HepG2 (cell line): ENCODE measurements around the gene HORMAD2. TPM values are rescaled to one million over a fixed set of nuclear protein-coding genes. Genes with fewer than 3 reads are reported as not detected.

ENCODE experiments used
- CCAR2 ChIP-seq: fragments of 200-400 bp; formaldehyde crosslinking; optimal IDR thresholded peaks from 2 replicates; pipeline ENCODE3; 2018; ENCODE audit warnings: low read depth, mild to moderate bottlenecking, low read length, moderate library complexity
- RARA ChIP-seq: IDR thresholded peaks from 2 replicates; pipeline ENCODE4 v1.6.1; 2016; ENCODE audit warnings: missing genetic modification reagents, missing compliant biosample characterization
- TAF15 ChIP-seq: fragments of 200-400 bp; formaldehyde crosslinking; IDR thresholded peaks from one replicate; pipeline ENCODE4 v1.6.1; 2018; ENCODE audit warnings: mild to moderate bottlenecking, low read depth, low read length; ENCODE audit not compliant: poor library complexity, severe bottlenecking
- ZNF207 ChIP-seq: fragments of 450-650 bp; IDR thresholded peaks from 2 replicates; pipeline ENCODE4 v1.6.1; 2016; ENCODE audit warnings: antibody characterized with exemption, borderline replicate concordance
- ZNF335 ChIP-seq: sonication (generic); formaldehyde crosslinking; IDR thresholded peaks from 2 replicates; pipeline ENCODE4 v1.4.0; 2020; ENCODE audit warnings: missing genetic modification reagents
- polyA plus RNA-seq, 8 experiments: library from polyadenylated mRNA; depleted of rRNA in 3 of 8; stranded (reverse) in 7 of 8; unstranded in 1 of 8; fragments of >200 nt; fragmentation: Illumina TruSeq in 4 of 8; extraction: Trizol in 4 of 8; gene quantifications; 2 replicates each; pipeline versions ENCODE4 v1.2.1 to v1.2.3, GENCODE V29; 2011 to 2016; ENCODE audit warnings: low read depth in 4 of 8, missing spikeins in 1 of 8, mixed read lengths in 1 of 8; ENCODE audit not compliant: insufficient read depth in 1 of 8
- total RNA-seq, 5 experiments: library from RNA; depleted of rRNA; stranded (reverse); fragments of >200 nt; fragmentation: Illumina TruSeq; extraction: Trizol; gene quantifications; 2 replicates each; pipeline ENCODE4 v1.2.3, GENCODE V29; 2016; ENCODE audit warnings: low read depth in 1 of 5
- TF ChIP-seq, protein P1 (sequence below): sonication (generic); formaldehyde crosslinking; IDR thresholded peaks from 2 replicates; pipeline ENCODE4 v1.5.1; 2020; ENCODE audit warnings: missing genetic modification reagents, mild to moderate bottlenecking, borderline replicate concordance
- TF ChIP-seq, protein P2 (sequence below): sonication (generic); formaldehyde crosslinking; IDR thresholded peaks from 2 replicates; pipeline ENCODE4 v1.5.1; 2020; ENCODE audit warnings: mild to moderate bottlenecking, missing genetic modification reagents, moderate library complexity

The HORMAD2 gene
- total and polyA plus RNA-seq, 2 of the 13 experiments (the other 11 are each of a cell fraction or from before 2014, with no cell fraction given), result not detected

DNA sequence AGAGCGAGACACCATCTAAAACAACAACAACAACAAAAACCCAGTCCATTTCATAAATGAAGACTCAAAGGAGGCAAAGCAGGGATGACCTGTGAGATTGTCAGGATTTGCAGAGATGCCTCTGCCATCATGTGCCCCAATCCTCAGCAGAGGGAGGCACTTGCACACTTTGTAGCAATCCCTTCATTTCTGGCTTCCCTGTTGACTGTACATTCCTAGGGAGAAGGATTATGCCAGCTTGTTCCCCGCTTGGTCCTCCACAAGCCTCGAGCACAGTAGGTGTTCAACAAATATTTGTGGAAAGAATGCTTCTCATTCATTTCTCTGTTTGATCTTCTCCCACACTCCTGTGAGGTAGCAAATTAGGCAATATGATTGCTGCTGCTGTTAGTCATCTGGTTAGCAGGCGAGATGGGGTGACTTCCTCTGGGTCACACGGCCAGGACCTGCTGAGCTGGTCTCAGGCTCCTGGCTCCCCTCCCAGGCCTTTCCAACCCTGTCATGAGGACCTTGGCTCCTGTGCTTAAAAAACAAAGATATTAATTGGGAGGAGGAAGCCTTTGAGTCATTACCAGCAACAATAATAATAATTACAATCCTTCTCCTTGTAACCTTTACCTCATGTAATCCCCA lies 132.2 kb downstream of the HORMAD2 start (continued):
- TF ChIP-seq, protein P1, sequence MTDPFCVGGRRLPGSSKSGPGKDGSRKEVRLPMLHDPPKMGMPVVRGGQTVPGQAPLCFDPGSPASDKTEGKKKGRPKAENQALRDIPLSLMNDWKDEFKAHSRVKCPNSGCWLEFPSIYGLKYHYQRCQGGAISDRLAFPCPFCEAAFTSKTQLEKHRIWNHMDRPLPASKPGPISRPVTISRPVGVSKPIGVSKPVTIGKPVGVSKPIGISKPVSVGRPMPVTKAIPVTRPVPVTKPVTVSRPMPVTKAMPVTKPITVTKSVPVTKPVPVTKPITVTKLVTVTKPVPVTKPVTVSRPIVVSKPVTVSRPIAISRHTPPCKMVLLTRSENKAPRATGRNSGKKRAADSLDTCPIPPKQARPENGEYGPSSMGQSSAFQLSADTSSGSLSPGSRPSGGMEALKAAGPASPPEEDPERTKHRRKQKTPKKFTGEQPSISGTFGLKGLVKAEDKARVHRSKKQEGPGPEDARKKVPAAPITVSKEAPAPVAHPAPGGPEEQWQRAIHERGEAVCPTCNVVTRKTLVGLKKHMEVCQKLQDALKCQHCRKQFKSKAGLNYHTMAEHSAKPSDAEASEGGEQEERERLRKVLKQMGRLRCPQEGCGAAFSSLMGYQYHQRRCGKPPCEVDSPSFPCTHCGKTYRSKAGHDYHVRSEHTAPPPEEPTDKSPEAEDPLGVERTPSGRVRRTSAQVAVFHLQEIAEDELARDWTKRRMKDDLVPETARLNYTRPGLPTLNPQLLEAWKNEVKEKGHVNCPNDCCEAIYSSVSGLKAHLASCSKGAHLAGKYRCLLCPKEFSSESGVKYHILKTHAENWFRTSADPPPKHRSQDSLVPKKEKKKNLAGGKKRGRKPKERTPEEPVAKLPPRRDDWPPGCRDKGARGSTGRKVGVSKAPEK (CRISPR knock-in tag), result no peak
- TF ChIP-seq CCAR2 (peak; percentile 67), TAF15 (no peak), RARA (CRISPR knock-in tag) (peak; percentile 89), ZNF207 (no peak), ZNF335 (CRISPR knock-in tag) (0 out of 2 replicates have a peak, but pooled peaks have one; percentile 60)
- TF ChIP-seq, protein P2, sequence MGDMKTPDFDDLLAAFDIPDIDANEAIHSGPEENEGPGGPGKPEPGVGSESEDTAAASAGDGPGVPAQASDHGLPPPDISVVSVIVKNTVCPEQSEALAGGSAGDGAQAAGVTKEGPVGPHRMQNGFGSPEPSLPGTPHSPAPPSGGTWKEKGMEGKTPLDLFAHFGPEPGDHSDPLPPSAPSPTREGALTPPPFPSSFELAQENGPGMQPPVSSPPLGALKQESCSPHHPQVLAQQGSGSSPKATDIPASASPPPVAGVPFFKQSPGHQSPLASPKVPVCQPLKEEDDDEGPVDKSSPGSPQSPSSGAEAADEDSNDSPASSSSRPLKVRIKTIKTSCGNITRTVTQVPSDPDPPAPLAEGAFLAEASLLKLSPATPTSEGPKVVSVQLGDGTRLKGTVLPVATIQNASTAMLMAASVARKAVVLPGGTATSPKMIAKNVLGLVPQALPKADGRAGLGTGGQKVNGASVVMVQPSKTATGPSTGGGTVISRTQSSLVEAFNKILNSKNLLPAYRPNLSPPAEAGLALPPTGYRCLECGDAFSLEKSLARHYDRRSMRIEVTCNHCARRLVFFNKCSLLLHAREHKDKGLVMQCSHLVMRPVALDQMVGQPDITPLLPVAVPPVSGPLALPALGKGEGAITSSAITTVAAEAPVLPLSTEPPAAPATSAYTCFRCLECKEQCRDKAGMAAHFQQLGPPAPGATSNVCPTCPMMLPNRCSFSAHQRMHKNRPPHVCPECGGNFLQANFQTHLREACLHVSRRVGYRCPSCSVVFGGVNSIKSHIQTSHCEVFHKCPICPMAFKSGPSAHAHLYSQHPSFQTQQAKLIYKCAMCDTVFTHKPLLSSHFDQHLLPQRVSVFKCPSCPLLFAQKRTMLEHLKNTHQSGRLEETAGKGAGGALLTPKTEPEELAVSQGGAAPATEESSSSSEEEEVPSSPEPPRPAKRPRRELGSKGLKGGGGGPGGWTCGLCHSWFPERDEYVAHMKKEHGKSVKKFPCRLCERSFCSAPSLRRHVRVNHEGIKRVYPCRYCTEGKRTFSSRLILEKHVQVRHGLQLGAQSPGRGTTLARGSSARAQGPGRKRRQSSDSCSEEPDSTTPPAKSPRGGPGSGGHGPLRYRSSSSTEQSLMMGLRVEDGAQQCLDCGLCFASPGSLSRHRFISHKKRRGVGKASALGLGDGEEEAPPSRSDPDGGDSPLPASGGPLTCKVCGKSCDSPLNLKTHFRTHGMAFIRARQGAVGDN, result peak; percentile 43; the same call in 1 of the 2 replicates
